Measurements from ENCODE around the gene KLRC3. TPM values are rescaled to one million over a fixed set of nuclear protein-coding genes. Genes with fewer than 3 reads are reported as not detected.
"Not testable (repeated sequence)": the region's sequence is repeated elsewhere in the genome, so short reads cannot be mapped to it uniquely, and the experiment has no call there.

KLRC3 gene
- total and polyA plus RNA-seq, 2 donors (not counting 3 experiments of a cell fraction or from before 2014, with no cell fraction given), result not detected

DNA sequence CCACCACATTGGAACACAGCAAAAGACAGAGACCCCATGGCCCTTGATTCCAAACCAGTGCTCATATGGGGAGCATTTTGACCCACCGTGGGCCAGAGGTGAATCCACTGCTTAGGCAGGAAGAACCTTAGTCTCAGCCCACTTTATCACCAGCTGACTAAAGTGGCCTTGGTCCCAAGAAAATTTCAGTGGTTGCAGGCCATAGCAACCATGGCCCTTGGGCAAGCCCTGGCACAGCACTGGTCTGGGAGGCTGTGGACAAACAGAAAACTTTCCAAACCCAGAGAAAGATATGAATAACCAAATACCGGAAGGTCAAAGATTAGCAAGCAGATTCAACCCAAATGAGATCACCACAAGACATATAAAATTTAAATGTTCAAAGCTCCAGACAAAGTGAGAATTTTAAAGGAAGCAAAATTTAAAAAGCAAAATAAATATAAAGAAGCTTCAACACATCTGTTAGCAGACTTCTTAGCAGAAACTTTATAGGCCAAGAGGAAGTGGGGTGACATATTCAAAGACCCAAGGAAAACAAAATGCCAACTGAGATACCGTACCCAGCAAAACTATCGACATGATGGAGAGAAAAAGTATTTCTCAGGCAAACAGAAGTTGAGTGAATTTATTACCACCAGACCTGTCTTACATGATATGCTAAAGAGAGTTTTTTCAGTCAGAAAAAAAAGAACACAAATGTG, 38.3 kb downstream of the KLRC3 start:
- H3K4me3 ChIP-seq (replicated peaks in 1 of 3; ENCODE audit: insufficient read depth in 1 of 3, low read depth in 1 of 3, low read length in 3 of 3), result no peak overlapping the region
- no peak for TF ChIP-seq GATA2 (IDR thresholded peaks at IDR 0.05; ENCODE audit: insufficient read depth, insufficient read length, low read depth, low read length)
- no peak for TF ChIP-seq FOS (IDR thresholded peaks at IDR 0.05; ENCODE audit: borderline replicate concordance, insufficient read depth, low read length)
- TF ChIP-seq, protein P1, sequence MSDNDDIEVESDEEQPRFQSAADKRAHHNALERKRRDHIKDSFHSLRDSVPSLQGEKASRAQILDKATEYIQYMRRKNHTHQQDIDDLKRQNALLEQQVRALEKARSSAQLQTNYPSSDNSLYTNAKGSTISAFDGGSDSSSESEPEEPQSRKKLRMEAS (IDR thresholded peaks at IDR 0.05; ENCODE audit: insufficient read depth, insufficient read length), result no peak
- TF ChIP-seq EZH2 (IDR thresholded peaks at IDR 0.05; ENCODE audit: borderline replicate concordance, low read depth, low read length, severe bottlenecking), result no peak
- no peak for TF ChIP-seq MYC (IDR thresholded peaks at IDR 0.05; ENCODE audit: low read depth, low read length)
- TF ChIP-seq POLR2AphosphoS5 (IDR thresholded peaks at IDR 0.05; ENCODE audit: insufficient read depth, low read depth, low read length), result no peak
- no peak for TF ChIP-seq POLR2A (IDR thresholded peaks at IDR 0.05; ENCODE audit: low read depth, low read length)
- TF ChIP-seq, protein P2, sequence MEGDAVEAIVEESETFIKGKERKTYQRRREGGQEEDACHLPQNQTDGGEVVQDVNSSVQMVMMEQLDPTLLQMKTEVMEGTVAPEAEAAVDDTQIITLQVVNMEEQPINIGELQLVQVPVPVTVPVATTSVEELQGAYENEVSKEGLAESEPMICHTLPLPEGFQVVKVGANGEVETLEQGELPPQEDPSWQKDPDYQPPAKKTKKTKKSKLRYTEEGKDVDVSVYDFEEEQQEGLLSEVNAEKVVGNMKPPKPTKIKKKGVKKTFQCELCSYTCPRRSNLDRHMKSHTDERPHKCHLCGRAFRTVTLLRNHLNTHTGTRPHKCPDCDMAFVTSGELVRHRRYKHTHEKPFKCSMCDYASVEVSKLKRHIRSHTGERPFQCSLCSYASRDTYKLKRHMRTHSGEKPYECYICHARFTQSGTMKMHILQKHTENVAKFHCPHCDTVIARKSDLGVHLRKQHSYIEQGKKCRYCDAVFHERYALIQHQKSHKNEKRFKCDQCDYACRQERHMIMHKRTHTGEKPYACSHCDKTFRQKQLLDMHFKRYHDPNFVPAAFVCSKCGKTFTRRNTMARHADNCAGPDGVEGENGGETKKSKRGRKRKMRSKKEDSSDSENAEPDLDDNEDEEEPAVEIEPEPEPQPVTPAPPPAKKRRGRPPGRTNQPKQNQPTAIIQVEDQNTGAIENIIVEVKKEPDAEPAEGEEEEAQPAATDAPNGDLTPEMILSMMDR (IDR thresholded peaks at IDR 0.05; ENCODE audit: extremely low read depth in 1 of 2, insufficient read depth in 1 of 2, low read depth in 1 of 2, low read length in 2 of 2), result no peak
- TF ChIP-seq JUN (IDR thresholded peaks at IDR 0.05; ENCODE audit: borderline replicate concordance, insufficient read depth, insufficient read length, low read depth), result no peak
- no peaks in the 10 kb centered on the region for H3K4me1 ChIP-seq (ENCODE audit: control insufficient read depth, extremely low read depth, insufficient read depth, low read length)
- no TSS peak for BruUV-seq (replicated peaks)
- H3K79me2 ChIP-seq (ENCODE audit: control insufficient read depth, insufficient read depth, low read length), result no peaks in the 10 kb centered on the region
- DNase-seq (ENCODE audit: low read depth, low spot score), result no peak
- FAIRE-seq, result no peak
- ChIA-PET POLR2A (no interaction called here), CTCF (no interaction called here)
- intact Hi-C loops (cut with micrococcal nuclease) (no loop called here), dilution Hi-C loops (cut with MboI; ENCODE audit: extremely low pct_ligation_motif_present, low sequenced_read_pairs) (no loop called here)
- no peak overlapping the region for H3K4me2 ChIP-seq (ENCODE audit: insufficient read depth, low read length)
- H3K27me3 ChIP-seq (ENCODE audit: control insufficient read depth in 2 of 2, insufficient read depth in 2 of 2, low read length in 2 of 2), result no peaks in the 10 kb centered on the region
- H3K9me3 ChIP-seq (replicated peaks; ENCODE audit: control insufficient read depth, insufficient read depth, low read length), result no peaks in the 10 kb centered on the region
- H3K9ac ChIP-seq (replicated peaks; ENCODE audit: extremely low read depth, insufficient read depth, low read length), result no peak overlapping the region
- H4K20me1 ChIP-seq (replicated peaks; ENCODE audit: control insufficient read depth, extremely low read depth, insufficient read depth, low read length), result no peaks in the 10 kb centered on the region
- H2AFZ ChIP-seq (ENCODE audit: low read depth, low read length), result no peak overlapping the region
- peaks cover 0 to 3% of the 10 kb centered on the region in 2 experiments for H3K36me3 ChIP-seq (ENCODE audit: control insufficient read depth in 2 of 2, extremely low read depth in 1 of 2, insufficient read depth in 2 of 2, low read length in 2 of 2)
- H3K27ac ChIP-seq (ENCODE audit: insufficient read depth, low read depth, low read length), result no peak overlapping the region
- no peaks in the 10 kb centered on the region for H3K9me1 ChIP-seq (replicated peaks; ENCODE audit: control insufficient read depth, extremely low read depth, insufficient read depth, low read length)

DNA sequence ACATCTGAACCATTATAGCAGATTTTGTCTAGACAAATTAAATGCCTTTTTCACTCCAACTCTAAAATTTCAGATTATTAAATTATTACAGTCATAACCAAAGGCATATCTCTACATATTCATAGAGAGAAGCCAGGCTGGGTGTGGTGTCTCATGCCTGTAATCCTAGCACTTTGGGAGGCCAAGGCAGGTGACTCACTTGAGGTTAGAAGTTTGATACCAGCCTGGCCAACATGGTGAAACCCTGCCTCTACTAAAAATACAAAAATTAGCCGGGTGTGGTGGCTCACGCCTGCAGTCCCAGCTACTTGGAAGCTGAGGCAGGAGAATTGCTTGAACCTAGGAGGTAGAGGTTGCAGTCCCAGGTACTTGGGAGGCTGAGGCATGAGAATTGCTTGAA, 41.7 kb downstream of the KLRC3 start:
- H3K4me3 ChIP-seq (replicated peaks in 1 of 3; ENCODE audit: insufficient read depth in 1 of 3, low read depth in 1 of 3, low read length in 3 of 3); H3K4me2 ChIP-seq (ENCODE audit: insufficient read depth, low read length); H3K27ac ChIP-seq (ENCODE audit: insufficient read depth, low read depth, low read length); DNase-seq (ENCODE audit: low read depth, low spot score); H3K9me1 ChIP-seq (replicated peaks; ENCODE audit: control insufficient read depth, extremely low read depth, insufficient read depth, low read length); H3K9me3 ChIP-seq (replicated peaks; ENCODE audit: control insufficient read depth, insufficient read depth, low read length); H3K79me2 ChIP-seq (ENCODE audit: control insufficient read depth, insufficient read depth, low read length); intact Hi-C loops (cut with micrococcal nuclease); H3K36me3 ChIP-seq (ENCODE audit: control insufficient read depth in 2 of 2, extremely low read depth in 1 of 2, insufficient read depth in 2 of 2, low read length in 2 of 2); dilution Hi-C loops (cut with MboI; ENCODE audit: extremely low pct_ligation_motif_present, low sequenced_read_pairs); H3K27me3 ChIP-seq (ENCODE audit: control insufficient read depth in 2 of 2, insufficient read depth in 2 of 2, low read length in 2 of 2); H3K4me1 ChIP-seq (ENCODE audit: control insufficient read depth, extremely low read depth, insufficient read depth, low read length); CTCF ChIA-PET; H4K20me1 ChIP-seq (replicated peaks; ENCODE audit: control insufficient read depth, extremely low read depth, insufficient read depth, low read length); H2AFZ ChIP-seq (ENCODE audit: low read depth, low read length); FAIRE-seq; BruUV-seq (replicated peaks); H3K9ac ChIP-seq (replicated peaks; ENCODE audit: extremely low read depth, insufficient read depth, low read length); POLR2A ChIA-PET: not testable (repeated sequence)

All from endothelial cell of umbilical vein (primary cell).